ENCODE data around the gene KCNQ5. TPM values are rescaled to one million over a fixed set of nuclear protein-coding genes. Genes with fewer than 3 reads are reported as not detected.
"Not testable (repeated sequence)": the region's sequence is repeated elsewhere in the genome, so short reads cannot be mapped to it uniquely, and the experiment has no call there.

KCNQ5 gene
- polyA plus RNA-seq: 6.9 TPM

DNA sequence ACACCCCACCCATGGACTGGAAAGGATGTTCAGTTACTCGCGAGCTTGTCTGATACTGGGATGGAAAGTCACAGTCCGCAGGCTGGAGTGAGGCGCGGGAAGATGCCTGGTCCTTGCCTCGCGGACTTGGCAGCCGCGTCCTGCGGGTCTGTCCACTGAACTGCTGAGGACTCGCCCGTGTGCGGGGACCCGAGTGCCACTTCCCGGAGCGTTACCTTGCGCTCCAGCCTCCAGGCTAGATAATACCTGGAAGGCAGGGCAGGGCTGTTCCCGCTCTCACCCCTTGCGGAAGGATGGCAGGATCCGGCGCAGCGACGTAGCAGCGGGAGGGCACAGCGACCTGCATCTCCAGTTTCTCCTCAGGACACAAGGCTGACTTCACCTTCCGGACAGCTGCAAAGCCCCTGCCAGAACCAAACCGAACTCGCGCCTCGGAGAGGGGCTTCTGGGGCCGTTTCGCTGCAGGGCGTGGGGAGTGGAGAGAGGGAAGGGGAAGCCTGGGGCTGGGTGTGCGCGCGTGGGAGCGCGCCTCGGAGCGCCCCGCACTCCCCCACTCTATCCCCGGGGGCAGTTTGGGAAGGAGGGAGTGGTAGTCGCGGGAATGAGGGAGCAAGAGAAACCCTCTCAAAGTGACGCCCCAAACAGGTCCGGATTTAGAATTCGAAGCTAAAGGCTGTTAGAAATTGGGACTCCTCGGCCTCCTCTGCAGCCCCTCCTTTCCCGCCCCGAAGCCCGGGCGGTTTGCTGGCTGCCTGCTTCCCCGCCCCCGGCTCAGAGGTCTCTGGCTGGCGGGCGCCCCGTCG lies at the start of gene KCNQ5:
Gene KCNQ5 (plus strand): TSS at position 774 of the 803 bp plus-strand sequence.
- no peaks in the 10 kb centered on the region for H3K27me3 Mint-ChIP-seq
- peaks cover 35 to 47% (median 39%) of the 10 kb centered on the region in 3 donors for H3K4me1 Mint-ChIP-seq
- H3K36me3 Mint-ChIP-seq: no peaks in the 10 kb centered on the region
- H3K27ac Mint-ChIP-seq: peak within 1 kb of the TSS; percentile 65 to 98 (median 80)
- H3K9me3 Mint-ChIP-seq: no peaks in the 10 kb centered on the region
- peak within 1 kb of the TSS; percentile 93 to 99 (median 96) for H3K4me3 Mint-ChIP-seq

DNA sequence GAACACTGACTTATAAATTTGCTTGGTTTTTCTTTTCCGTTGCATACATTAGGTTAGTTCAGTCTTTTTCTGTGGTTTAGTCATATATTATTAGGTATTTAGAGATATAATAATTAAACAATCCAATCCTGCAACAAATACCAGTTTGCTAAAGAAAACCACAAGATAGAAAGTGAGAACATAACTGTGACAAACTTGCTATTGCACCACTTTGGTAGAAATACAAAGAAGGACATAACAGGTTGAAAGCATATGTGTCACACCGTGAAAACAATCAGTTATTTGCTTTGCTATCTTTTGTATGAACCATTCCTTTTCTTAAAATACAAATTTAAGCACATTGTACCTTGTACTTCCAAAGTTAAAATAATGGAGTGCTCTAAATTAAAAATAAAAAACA lies 42.0 kb upstream of the KCNQ5 start:
- Mint-ChIP-seq H3K27me3 (peaks cover 2% of the 10 kb centered on the region), H3K36me3 (no peaks in the 10 kb centered on the region), H3K9me3 (no peaks in the 10 kb centered on the region), H3K4me3 (no peak overlapping the region), H3K27ac (no peak overlapping the region), H3K4me1 (peaks cover 0 to 5% (median 0%) of the 10 kb centered on the region in 3 donors)

DNA sequence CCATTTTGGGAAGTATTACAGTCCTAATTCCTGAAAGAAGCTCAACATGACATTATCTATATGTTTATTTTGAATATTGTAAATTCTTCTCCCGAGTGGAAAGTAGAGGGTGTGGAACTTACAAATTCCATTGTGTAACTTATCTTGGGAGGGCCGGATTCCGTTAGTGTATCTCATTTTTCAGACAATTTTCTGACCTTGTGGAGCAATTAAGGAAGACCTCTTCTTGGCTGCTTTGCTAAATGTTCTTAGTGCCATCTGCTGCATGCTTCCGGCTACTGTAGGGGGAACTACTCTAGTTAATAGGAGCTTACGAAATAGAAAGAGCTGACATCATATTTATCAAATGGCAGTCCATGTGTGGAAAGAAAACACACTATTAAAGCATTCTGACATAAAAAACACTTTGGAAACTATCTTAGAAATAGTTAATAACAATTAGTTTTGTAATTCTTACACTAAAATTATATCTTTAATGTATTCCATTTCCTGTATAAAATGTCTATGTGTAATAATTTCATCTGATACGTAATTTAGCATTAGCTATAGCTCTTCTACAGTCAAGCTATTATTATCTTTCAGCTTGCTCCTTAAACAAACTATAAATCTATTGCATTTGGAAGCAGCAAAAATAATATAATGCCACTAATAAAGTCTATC lies 41.5 kb upstream of the KCNQ5 start:
- Mint-ChIP-seq H3K27me3 (peaks cover 2% of the 10 kb centered on the region), H3K27ac (no peak overlapping the region), H3K4me3 (no peak overlapping the region)

DNA sequence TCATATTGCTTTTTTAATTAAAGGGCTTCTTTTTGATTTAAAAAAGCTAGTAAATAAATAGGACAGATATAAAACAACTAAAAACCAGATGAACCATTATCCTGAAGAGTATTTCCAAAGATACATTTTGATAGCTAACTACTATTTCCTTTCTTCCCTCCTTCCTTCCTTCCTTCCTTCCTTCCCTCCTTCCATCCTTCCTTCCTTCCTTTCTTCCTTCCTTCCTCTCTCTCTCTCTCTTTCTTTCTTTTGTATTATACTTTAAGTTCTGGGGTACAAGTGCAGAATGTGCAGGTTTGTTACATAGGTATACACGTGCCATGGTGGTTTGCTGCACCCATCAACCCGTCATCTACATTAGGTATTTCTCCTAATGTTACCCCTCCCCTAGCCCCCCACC lies 40.9 kb upstream of the KCNQ5 start:
- H3K27ac Mint-ChIP-seq, H3K4me3 Mint-ChIP-seq, H3K36me3 Mint-ChIP-seq, H3K27me3 Mint-ChIP-seq, H3K9me3 Mint-ChIP-seq, H3K4me1 Mint-ChIP-seq: not testable (repeated sequence)

More for the DNA sequence above, 41.5 kb upstream of the KCNQ5 start:
- H3K4me1 Mint-ChIP-seq: peaks cover 0 to 5% (median 0%) of the 10 kb centered on the region in 3 donors
- no peaks in the 10 kb centered on the region for H3K9me3 Mint-ChIP-seq
- no peaks in the 10 kb centered on the region for H3K36me3 Mint-ChIP-seq

DNA sequence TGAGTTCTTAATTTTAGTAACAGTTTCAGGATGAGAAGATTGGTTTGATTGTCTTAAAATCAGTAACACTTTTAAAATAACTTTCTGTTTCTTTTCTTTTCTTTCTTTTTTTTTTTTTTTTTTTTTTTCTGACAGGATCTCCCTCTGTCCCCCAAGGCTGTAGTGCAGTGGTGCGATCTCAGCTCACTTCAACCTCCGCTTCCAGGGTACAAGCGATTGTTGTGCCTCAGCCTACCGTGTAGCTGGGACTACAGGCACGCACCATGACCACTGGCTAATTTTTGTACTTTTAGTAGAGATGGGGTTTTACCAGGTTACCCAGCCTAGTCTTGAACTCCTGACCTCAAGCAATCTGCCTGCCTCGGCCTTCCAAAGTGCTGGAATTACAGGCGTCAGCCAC lies 33.7 kb upstream of the KCNQ5 start:
- no peaks in the 10 kb centered on the region for H3K9me3 Mint-ChIP-seq
- H3K27ac Mint-ChIP-seq: no peak overlapping the region
- peaks cover 0 to 2% (median 0%) of the 10 kb centered on the region in 3 donors for H3K4me1 Mint-ChIP-seq
- peak overlapping the region in 1 of 4 donors; percentile 2 for H3K4me3 Mint-ChIP-seq
- peaks cover 4% of the 10 kb centered on the region for H3K27me3 Mint-ChIP-seq
- no peaks in the 10 kb centered on the region for H3K36me3 Mint-ChIP-seq

DNA sequence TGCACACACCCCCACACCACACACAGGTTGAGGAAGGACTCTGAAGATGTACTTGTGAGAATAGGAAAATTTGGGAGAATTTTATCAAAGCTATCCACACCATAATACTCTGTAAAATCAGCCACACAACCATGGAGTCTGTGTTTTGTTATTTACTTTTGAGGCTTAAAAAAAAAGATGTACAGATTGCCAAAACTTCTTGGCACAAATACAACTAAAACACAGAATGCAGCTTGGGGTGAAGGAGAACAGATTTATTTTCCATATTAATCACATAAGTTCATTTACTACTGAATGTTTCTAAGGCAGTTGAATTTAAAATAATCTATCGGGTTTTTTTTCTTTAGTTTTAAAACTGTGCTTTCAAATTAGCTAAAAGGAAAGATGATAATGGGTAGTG lies 32.8 kb upstream of the KCNQ5 start:
- peaks cover 4% of the 10 kb centered on the region for H3K27me3 Mint-ChIP-seq
- H3K9me3 Mint-ChIP-seq: no peaks in the 10 kb centered on the region
- no peaks in the 10 kb centered on the region for H3K36me3 Mint-ChIP-seq
- H3K4me3 Mint-ChIP-seq: no peak overlapping the region
- no peak overlapping the region for H3K27ac Mint-ChIP-seq
- peaks cover 0 to 2% (median 0%) of the 10 kb centered on the region in 3 donors for H3K4me1 Mint-ChIP-seq

DNA sequence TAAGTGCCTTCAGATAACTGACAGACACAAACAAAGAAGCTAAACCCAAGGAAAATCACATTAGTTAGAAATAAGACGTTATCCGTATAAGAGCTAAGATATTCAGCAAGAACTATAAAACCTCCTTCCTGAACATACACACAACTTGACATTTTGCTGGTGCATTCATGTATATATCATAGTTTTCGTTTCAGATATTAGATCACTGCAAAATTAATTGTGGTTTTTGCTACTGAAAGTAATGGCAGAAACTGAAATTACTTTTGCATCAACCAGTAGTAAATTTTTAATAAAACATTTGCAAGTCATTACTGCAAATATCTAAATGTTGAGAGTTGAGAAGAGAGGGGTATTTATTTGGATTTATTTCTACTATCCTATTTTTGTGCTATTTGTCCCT lies 26.1 kb upstream of the KCNQ5 start:
- Mint-ChIP-seq H3K27ac (no peak overlapping the region), H3K27me3 (no peaks in the 10 kb centered on the region), H3K9me3 (no peaks in the 10 kb centered on the region), H3K4me1 (no peaks in the 10 kb centered on the region), H3K4me3 (no peak overlapping the region), H3K36me3 (no peaks in the 10 kb centered on the region)

DNA sequence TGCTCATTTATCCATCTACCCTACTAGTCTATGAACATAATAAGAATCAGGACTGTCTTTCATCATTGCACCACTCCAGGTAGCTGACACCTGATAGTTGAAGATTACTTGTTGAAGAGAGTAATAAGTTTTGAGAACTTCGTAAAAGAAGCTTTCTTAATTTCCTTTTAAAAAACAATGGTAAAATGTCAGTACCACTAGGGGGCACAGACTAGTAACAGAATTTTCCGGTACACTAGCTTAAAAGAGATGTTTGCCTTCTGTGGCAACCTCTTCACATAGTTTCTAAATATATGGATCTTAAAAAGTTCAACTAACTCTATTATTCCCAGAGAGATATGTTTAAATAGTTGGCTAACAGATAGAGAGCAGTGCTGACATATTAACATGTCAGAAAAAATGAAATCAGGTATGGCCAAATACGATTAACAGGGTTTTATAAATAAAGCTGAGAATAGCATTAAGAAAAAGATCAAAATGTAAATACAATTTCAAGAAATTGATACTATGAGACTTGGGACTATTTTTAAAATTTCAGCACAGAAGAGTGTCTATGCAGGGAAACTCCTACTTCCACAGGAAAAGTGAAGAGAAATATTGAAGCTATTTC lies 5.4 kb upstream of the KCNQ5 start:
- Mint-ChIP-seq H3K4me1 (peaks cover 17 to 25% (median 20%) of the 10 kb centered on the region in 3 donors), H3K4me3 (peak overlapping the region in 1 of 4 donors; percentile 65), H3K9me3 (no peaks in the 10 kb centered on the region)

DNA sequence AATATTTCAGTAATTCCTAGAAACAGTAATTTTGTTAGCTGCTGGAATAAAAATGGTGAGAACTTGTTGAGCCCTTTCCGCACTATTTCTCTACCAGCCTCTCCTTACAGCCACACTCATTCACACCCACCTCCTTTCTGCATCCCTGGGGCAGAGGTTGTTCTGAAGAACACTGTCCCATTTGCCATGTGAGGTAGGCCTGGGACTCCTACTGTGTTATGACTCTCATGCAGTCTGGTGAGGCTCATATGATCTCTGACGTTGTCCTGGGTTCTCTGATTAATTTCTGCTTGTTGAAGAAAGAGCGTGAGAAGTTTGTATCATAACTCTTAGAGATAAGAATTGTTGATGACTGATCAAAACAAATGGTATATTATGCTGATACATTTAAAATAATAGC lies 4.1 kb upstream of the KCNQ5 start:
- Mint-ChIP-seq H3K4me3 (peak overlapping the region in 1 of 4 donors; percentile 93), H3K27ac (no peak overlapping the region), H3K36me3 (no peaks in the 10 kb centered on the region), H3K9me3 (no peaks in the 10 kb centered on the region), H3K27me3 (no peaks in the 10 kb centered on the region), H3K4me1 (peaks cover 17 to 25% (median 20%) of the 10 kb centered on the region in 3 donors)

More for the DNA sequence above, 5.4 kb upstream of the KCNQ5 start:
- H3K36me3 Mint-ChIP-seq: no peaks in the 10 kb centered on the region
- no peak overlapping the region for H3K27ac Mint-ChIP-seq
- no peaks in the 10 kb centered on the region for H3K27me3 Mint-ChIP-seq

DNA sequence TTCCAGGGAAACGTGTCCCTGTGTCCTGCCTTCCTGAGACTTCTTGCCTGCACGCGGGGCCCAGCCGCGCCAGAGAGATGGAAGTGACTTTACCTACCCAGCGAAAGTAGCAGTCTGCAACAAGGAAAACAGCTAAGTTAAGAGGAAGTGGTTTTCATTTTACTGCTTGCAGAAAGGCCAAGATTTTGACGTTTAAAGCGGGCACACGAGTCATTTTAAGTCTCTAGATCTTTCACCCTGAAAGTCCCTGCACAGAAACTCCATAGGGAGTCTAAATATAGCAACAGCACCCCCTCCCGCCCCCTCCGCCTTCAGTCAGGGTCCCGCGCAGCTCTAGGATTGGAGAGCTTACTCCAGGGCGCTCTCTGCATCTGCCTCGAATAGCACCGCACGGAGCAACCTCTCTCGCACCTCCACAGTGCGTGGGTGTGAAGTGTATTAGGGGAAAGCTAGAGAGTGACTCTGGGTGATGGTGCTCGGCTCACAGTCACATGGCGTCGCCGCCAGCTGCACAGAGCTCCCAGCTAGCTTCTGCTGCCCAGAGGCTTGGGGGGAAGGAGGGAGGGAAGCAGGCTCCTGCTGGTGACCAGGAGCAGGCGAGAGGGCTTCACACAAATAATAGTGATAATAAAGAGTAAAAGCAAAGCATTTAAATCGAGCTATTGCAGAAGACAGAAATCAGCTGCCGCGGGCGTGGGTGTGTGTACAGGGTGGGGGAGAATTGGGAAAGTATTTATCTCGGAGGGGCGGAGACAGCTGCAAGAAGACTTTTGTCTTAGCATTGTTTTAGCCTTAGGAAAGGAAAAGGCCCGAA lies 1.8 kb upstream of the KCNQ5 start:
- no peaks in the 10 kb centered on the region for H3K9me3 Mint-ChIP-seq
- H3K36me3 Mint-ChIP-seq: no peaks in the 10 kb centered on the region
- peak overlapping the region; percentile 93 to 99 (median 96) for H3K4me3 Mint-ChIP-seq
- H3K27ac Mint-ChIP-seq: peak overlapping the region; percentile 65 to 98 (median 87)
- no peaks in the 10 kb centered on the region for H3K27me3 Mint-ChIP-seq
- H3K4me1 Mint-ChIP-seq: peaks cover 30 to 41% (median 30%) of the 10 kb centered on the region in 3 donors

DNA sequence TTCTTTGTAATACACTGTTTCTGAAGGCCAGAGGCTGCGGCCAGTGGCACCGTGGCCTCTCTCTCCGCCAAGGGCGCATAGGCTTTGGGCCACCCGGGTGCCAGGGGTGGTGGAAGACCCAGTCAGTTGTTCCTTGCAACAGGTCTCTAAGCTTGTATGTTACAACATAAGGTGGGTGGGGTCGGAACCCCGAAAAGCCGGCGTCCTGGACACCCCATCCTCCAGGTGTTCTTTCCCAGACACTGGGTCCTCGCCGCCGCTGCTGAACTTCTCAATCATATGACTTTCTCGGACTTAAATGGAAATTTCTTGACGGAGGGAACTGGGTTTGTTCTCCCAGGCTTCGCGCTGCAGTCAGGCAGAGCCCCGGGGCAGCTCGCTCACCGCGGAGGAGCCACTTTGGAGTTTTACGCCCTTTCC lies 983 bp upstream of the KCNQ5 start:
- Mint-ChIP-seq H3K4me3 (peak overlapping the region; percentile 93 to 99 (median 96)), H3K4me1 (peaks cover 33 to 45% (median 36%) of the 10 kb centered on the region in 3 donors), H3K9me3 (no peaks in the 10 kb centered on the region), H3K36me3 (no peaks in the 10 kb centered on the region), H3K27ac (peak overlapping the region; percentile 60 to 98 (median 65)), H3K27me3 (no peaks in the 10 kb centered on the region)

DNA sequence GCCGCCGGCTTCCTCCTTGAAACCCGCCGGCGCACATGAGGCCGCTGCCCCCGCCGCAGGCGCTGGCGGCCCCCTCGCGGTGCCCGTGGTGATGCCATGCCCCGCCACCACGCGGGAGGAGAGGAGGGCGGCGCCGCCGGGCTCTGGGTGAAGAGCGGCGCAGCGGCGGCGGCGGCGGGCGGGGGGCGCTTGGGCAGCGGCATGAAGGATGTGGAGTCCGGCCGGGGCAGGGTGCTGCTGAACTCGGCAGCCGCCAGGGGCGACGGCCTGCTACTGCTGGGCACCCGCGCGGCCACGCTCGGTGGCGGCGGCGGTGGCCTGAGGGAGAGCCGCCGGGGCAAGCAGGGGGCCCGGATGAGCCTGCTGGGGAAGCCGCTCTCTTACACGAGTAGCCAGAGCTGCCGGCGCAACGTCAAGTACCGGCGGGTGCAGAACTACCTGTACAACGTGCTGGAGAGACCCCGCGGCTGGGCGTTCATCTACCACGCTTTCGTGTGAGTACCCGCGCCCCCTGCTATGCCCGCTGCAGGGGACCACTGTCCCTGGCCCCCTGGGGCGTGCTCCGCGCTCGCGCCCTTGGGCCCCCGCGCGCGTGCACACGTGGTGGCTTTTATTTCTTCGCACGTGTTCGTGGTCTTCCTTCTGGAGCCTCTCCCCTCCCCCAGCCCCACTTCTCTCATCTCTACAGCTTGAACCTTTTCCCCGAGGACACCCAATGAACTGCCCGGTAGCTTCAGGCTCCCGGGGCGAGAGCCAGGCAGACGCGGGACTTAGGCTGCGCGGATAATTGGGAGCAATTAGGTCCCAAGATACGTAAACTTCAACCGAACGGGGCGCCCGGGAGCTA lies 453 bp downstream of the KCNQ5 start:
- H3K4me1 Mint-ChIP-seq: peaks cover 36 to 45% (median 41%) of the 10 kb centered on the region in 3 donors

DNA sequence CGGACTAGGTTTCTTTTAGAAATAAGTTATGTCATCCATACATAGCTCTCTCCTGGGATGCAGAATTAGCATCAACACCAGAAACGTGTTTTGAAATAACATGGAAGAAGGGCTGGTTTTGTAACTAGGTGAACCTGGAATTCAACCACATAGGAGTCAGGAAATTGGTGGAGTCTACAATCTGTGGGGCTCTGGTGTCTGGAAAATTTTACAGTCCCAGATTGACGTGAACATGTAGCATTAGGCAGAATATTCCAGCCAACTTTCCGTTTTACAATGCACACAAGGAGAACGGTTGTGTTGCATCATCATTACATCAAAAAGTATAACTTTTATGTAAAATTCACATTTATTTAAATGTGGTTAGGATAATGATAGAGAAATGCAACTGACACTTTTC lies 1.9 kb downstream of the KCNQ5 start:
- Mint-ChIP-seq H3K4me3 (peak overlapping the region; percentile 93 to 98 (median 96)), H3K27ac (peak overlapping the region in 2 of 3 donors; percentile 7 to 59), H3K9me3 (no peaks in the 10 kb centered on the region), H3K27me3 (no peaks in the 10 kb centered on the region), H3K4me1 (peaks cover 36 to 42% (median 41%) of the 10 kb centered on the region in 3 donors), H3K36me3 (no peaks in the 10 kb centered on the region)

More for the DNA sequence above, 453 bp downstream of the KCNQ5 start:
- H3K36me3 Mint-ChIP-seq: no peaks in the 10 kb centered on the region
- no peaks in the 10 kb centered on the region for H3K9me3 Mint-ChIP-seq
- peak overlapping the region; percentile 7 to 80 (median 59) for H3K27ac Mint-ChIP-seq
- H3K27me3 Mint-ChIP-seq: no peaks in the 10 kb centered on the region
- H3K4me3 Mint-ChIP-seq: peak overlapping the region; percentile 93 to 98 (median 96)
